ENCODE results near the gene ITCH.
"Not testable (repeated sequence)": the region's sequence is repeated elsewhere in the genome, so short reads cannot be mapped to it uniquely, and the experiment has no call there.

Gene ITCH

DNA sequence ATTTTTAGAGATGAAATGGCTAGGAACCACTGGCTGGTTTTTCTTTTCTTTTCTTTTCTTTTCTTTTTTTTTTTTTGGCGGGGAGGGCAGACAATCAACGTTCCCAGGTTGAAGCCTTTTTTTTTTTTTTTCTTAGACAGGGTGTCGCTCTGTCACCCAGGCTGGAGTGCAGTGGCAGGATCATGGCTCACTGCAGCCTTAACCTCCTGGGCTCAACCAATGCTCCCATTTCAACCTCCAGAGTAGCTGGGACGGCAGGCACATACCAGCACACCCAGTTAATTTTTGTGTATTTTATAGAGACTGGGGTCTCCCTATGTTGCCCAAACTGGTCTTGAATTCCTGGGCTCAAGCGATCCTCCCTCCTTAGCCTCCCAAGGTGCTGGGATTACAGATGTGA, 18.8 kb upstream of the ITCH start:
- DNase-seq: no peak

DNA sequence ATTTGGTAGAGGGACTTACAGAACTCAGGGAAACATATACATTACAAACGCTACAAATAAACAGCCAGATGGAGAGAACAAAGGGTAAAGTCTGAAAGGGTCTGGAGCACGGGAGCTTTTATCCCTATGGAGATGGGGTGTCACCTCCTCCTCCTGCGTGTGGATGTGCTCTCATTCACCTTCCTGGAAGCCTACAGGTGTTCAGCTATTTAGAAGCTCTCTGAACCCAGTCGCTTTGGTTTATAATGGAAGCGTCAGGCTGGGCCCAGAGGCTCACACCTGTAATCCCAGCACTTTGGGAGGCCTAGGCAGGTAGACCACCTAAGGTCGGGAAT, 17.7 kb upstream of the ITCH start:
- no peak for DNase-seq

DNA sequence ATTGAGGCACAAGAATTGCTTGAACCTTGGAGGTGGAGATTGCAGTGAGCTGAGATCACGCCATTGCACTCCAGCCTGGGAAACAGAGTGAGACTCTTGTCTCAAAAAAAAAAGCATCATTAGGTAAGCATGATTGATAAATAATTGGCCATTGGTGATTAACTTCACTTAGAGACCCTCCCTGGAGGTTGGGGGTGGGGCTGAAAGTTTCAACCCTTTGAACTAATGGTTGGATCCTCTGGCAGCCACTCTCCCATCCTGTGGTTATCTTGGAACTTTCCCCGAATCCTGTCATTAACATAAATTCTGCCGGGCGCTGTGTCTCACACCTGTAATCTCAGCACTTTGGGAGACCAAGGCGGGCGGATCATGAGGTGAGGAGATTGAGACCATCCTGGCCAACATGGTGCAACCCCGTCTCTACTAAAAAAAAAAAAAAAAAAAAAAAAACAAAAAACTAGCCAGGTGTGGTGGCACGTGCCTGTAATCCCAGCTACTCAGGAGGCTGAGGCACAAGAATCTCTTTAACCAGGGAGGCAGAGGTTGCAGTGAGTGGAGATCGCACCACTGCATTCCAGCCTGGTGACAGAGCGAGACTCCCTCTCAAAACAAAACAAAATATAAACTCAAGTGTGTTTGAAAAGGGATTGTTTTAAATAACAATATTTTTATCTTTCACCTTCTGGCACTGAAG, 17.1 kb upstream of the ITCH start:
- not testable (repeated sequence) for DNase-seq

DNA sequence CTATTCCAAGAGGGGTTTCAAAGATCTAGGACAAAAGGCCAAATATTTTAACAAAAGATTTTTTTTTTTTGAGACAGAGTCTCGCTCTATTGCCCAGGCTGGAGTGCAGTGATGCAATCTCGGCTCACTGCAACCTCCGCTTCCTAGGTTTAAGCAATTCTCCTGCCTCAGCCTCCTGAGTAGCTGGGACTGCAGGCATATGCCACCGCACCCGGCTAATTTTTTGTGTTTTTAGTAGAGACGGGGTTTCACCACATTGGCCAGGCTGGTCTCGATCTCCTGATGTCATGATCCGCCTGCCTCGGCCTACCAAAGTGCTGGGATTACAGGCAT, 16.6 kb upstream of the ITCH start:
- DNase-seq: not testable (repeated sequence)

DNA sequence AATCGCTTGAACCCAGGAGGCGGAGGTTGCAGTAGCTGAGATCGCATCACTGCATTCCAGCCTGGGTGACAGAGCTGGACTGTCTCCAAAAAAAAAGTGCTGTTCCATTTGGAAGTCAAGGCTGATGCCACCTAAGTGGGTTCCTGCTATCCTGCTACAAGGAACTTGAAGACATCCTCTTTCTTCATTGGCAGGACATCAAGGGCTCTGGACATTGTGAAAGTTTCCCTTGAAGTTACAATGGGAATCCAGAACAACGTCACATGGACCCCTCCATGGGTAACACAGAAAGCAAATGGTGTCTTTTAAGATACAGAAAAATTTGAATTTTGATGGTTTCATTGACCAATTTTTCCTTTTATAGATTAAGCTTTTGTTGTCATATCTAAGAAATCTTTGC, 15.5 kb upstream of the ITCH start:
- DNase-seq: no peak

DNA sequence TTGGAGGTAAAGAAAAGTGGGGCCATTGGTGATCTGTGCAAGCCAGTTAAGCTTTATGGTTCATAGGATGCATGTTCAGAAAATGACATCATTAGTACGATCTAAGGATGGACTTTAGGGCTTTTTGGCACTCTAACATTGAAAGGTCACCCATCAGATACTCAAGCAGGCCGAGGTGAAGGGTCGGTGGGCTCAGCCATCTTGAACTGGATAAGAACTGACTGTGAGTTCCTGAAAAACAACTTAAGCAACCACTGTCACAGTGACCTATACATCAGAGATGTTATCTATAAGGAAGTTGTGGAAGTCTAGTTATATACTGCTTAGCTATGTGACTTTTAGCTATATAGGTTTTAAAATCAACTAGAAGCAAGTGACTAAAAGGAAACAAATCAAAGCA, 13.0 kb upstream of the ITCH start:
- no peak for DNase-seq

GRCh38 chr20:34353467-34353866, 9.6 kb upstream of the ITCH start:
- DNase-seq: not testable (repeated sequence)

- no peak for DNase-seq
Measured at GRCh38 chr20:34355427-34355826, 7.6 kb upstream of the ITCH start.

GRCh38 chr20:34359729-34360128, 3.3 kb upstream of the ITCH start:
- not testable (repeated sequence) for DNase-seq

GRCh38 chr20:34362502-34363061, 491 bp upstream of the ITCH start:
- no peak for DNase-seq

DNA sequence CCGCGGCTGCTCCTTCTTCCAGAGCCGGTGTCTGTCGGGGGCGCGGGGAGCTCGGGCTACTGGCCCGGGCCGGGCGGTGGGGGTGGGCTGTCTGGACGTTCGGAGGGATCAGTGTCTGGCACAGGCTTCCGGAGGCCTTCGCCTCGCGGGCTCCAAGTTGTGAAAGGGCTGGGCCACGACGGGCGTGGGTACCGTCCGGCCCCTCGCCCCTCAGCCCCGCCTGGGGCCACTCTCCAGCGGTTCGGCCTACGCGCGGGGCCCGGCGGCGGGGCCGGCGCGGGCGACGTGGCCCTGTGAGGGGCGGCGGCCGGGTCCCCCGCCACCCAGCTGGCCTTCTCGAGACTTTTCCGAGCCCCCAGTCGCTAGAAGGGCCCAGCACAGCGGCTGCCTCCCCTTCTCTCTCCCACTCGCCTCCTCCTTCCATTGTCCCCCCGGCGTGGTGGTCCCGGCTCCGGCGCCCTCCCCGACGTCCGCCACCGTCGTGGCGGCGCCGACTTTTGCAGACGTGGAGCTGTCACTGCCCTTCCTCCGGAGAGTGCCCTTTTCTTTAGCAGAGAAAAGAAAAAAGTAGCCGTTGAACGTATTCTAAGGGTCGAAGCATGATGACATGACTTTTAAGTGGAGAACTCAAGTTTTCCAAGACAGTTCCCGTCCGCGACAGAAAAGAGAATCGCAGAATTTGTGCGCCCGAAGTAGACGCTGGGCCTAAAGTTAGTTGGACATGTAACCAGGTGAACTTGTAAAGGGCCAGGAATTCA, 571 bp downstream of the ITCH start:
- no peak for DNase-seq

- no peak for DNase-seq
Measured at GRCh38 chr20:34364223-34364506, 1.1 kb downstream of the ITCH start.

DNA sequence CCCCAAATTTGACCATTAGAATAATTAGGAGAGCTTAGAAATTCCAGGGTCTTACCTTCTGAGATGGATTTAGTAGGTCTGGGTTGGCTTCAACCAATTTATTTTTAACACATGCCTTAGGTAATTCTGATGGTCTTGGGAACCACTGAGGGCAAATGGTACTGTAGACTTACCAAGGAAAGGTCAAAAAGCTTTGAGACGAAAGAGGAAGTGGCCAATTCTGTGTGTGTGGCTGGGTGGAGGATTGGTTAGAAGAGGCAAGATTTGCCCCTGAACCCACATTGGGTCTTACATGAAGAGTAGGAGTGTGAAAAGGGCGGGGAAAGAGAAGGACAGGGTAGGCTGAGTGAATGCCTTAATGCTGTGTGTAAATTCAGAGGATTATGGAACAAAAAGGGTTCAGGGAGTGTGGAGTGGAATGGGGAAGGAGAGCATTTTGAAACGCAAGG, 2.7 kb downstream of the ITCH start:
- DNase-seq: no peak

DNA sequence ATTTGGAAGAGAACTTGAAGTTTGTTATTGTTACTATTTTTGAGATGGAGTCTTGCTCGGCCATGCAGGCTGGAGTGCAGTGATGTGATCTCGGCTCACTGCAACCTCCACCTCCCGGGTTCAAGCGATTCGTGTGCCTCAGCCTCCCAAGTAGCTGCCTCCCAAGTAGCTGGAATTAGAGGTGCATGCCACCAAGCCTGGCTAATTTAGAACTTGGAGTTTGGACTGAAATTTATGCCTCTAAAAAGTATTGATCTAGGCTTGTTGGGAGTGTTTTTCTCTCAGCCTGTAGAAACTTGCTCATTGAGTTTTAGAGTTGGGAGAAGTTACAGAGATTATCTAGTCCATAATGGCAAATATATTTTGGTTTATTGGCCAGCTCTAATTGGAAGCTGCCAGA, 4.1 kb downstream of the ITCH start:
- DNase-seq: no peak

DNA sequence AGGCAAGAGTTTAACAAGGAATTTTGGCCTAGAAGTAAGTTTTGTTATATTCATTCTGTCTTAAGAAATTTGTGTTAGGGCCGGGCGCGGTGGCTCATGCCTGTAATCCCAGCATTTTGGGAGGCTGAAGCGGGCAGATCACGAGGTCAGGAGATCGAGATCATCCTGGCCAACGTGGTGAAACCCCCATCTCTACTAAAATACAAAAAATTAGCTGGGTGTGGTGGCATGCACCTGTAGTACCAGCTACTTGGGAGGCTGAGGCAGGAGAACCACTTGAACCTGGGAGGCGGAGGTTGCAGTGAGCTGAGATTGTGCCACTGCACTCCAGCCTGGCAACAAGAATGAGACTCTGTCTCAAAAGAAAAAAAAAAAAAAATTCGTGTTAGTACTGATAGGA, 4.8 kb downstream of the ITCH start:
- not testable (repeated sequence) for DNase-seq

DNA sequence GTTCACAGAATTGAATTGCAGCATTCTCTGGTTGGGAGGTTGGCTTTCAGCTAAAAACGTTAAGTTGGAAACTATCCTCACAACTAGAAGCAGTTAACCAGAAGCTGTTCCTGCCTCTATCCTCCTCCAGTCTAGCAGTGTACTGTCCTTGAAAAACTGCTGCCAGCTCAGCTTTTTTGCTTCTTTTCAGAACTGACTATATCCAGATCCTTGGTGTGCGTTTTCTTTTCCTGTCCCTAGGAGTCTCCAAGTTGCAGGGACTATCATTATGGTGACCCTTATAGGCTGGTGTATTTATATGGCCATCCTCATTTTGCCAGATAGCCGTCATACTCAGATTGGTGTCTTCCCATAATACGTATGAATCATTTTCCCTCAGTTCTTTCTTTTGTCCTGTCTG, 5.5 kb downstream of the ITCH start:
- DNase-seq: no peak

DNA sequence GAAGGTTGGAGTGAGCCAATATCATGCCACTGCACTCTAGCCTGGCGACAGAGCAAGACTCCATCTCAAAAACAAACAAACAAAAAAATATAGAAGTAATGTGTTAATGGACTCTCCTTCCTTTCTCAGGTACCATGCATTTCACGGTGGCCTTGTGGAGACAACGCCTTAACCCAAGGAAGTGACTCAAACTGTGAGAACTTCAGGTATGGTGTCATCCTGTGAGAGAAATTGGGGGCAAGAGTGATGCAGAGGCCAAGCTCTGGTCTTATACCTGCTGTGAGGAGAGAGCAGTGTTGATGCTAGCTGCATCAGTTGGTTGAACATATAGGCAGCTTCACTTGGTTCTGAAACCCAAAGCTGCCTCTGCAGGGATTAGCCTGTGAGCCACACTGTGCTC, 6.2 kb downstream of the ITCH start:
- DNase-seq: no peak

DNA sequence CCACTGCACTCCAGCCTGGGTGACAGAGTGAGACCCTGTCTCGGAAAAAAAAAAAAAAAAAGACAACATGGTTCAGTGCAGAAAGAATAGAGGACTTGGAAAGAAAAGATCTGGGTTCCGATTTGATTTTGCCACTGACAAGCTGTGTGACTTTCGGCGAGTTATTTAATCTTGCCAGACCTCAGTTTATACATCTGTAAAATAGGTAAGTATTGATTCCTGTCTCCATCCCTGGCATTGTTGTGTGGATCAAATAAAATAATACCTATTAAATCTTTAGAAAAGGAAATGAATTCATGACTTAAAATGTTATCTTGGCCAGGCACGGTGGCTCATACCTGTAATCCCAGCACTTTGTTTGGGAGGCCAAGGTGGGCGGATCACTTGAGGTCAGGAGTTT, 7.0 kb downstream of the ITCH start:
- DNase-seq: no peak

DNA sequence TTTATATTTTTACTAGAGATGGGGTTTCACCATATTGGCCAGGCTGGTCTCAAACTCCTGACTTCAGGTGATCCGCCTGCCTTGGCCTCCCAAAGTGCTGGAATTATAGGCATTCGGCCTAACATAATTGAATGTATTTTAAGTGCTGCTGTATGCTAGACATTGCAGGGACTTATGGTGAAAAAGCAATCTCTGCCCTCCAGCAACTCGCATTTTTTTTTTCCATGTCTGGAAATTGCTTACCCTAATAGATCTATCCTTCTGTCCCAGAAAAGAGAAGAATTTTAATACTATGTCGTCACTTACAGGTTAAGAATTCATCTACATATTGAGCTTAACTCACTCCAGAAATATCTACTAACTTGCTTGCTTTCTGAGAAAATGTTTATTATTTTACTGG, 10.4 kb downstream of the ITCH start:
- DNase-seq: no peak

DNA sequence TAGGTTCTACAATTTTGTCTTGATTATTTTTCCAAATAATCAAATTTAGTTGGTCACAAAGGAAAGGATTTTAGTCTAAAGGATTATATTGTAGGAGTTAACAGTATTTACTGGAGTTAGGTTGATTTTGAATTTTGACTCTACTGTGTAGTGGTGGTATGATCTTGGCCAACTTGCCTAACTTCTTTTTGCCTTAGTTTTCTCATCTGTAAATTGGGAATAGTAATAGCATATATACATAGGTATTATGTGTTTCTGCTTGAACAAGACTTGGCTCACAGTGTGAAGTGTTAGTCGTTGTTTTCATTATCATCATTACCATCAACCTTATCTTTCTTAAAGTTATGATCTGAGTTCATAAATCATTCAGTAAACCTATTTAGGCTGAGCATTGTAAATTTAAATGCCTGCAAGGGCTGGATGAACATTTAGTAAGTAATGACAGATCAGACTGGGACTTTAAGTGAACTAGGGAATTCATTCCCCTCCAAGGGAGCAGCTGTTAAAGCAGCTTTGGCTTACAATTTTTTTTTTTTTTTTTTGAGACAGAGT, 11.2 kb downstream of the ITCH start:
- DNase-seq: no peak

GRCh38 chr20:34375977-34376430, 12.9 kb downstream of the ITCH start:
- DNase-seq: no peak

- no peak for DNase-seq
Measured at GRCh38 chr20:34377072-34377847, 14.2 kb downstream of the ITCH start.

DNA sequence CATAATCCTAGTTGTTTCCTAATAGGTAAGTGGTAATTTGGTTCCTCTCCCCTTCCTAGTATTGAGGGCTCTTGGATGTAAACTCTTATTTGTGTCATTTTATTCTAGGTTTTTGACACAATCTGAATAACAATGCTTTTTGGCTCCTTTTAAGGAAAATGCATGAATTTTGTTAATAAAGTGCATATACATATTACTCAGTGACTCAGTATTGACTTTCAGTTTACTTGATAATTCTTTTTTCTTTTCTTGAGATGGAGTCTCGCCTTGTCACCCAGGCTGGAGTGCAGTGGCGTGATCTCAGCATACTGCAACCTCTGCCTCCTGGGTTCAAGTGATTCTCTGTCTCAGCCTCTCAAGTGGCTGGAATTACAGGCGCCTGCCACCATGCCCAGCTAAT, 19.1 kb downstream of the ITCH start:
- no peak for DNase-seq

Measured in activated effector memory CD4-positive, alpha-beta T cell treated with Interleukin-2 at 50 U/mL for 16 hours (primary cell).